Aorta (tissue), 5 donors: ENCODE data around the gene RCOR2. TPM values are rescaled to one million over a fixed set of nuclear protein-coding genes. Genes with fewer than 3 reads are reported as not detected.
A peak's percentile ranks its signal among the peaks of the same experiment; 100 is the strongest.
"Not testable (repeated sequence)": the region's sequence is repeated elsewhere in the genome, so short reads cannot be mapped to it uniquely, and the experiment has no call there.

ENCODE experiments used
- ATAC-seq: fragments of 200-7000 bp; cut with Tn5 transposase; one replicate; pipeline ENCODE4 v1.9.1; 2022; ENCODE audit warnings: moderate library complexity; ENCODE audit not compliant: low FRiP score
- DNase-seq, 2 donors: peaks; one replicate each; pipeline ENCODE4 v3.0.0-alpha.2; 2020
- H3K27ac ChIP-seq, 2 donors: one replicate each; pipeline ENCODE4 v1.5.1; 2013; ENCODE audit warnings: low read length in 2 of 2, mild to moderate bottlenecking in 2 of 2, moderate library complexity in 2 of 2, control low read depth in 1 of 2, inconsistent platforms in 1 of 2, low read depth in 1 of 2
- H3K27me3 ChIP-seq, 2 donors: one replicate each; pipeline ENCODE4 v1.6.1; 2013; ENCODE audit warnings: control low read depth in 1 of 2, low read length in 1 of 2, mild to moderate bottlenecking in 1 of 2, moderate library complexity in 1 of 2; ENCODE audit not compliant: insufficient read depth in 2 of 2, control insufficient read depth in 1 of 2
- H3K36me3 ChIP-seq, 2 donors: one replicate each; pipeline ENCODE4 v1.6.1; 2013; ENCODE audit warnings: control low read depth in 1 of 2, low read length in 1 of 2, mild to moderate bottlenecking in 1 of 2; ENCODE audit not compliant: insufficient read depth in 2 of 2, control insufficient read depth in 1 of 2
- H3K4me1 ChIP-seq, 2 donors: one replicate each; pipeline ENCODE4 v1.6.1; 2013; ENCODE audit warnings: low read length in 2 of 2, control low read depth in 1 of 2, mild to moderate bottlenecking in 1 of 2, moderate library complexity in 1 of 2; ENCODE audit not compliant: insufficient read depth in 2 of 2, control insufficient read depth in 1 of 2
- H3K4me3 ChIP-seq, 2 donors: one replicate each; pipeline ENCODE4 v1.5.1; 2013; ENCODE audit warnings: low read length in 2 of 2, control low read depth in 1 of 2, mild to moderate bottlenecking in 1 of 2
- H3K9me3 ChIP-seq: one replicate; pipeline ENCODE4 v1.6.1; 2013; ENCODE audit warnings: mild to moderate bottlenecking, low read length; ENCODE audit not compliant: control insufficient read depth
- WGBS, 2 donors: extraction: QIAGEN DNeasy Blood & Tissue Kit; methylation state at CpG; one replicate each; pipeline ENCODE4 v1.1.7; 2013; 5-methylcytosine and 5-hydroxymethylcytosine counted together
- intact Hi-C, 2 donors: fragments of 100-400 bp; cut with DNase I; formaldehyde crosslinking; loops; one replicate each; pipeline versions ENCODE4 v1.14.2 to v1.15.0; 2022
- long read RNA-seq, 2 donors: library from polyadenylated mRNA; unstranded; transcript quantifications; one replicate each; pipeline ENCODE4 v2.0.0, GENCODE V29; 2020 to 2021
- polyA plus RNA-seq, 2 donors: library from polyadenylated mRNA; stranded (reverse); fragments of 200-250 nt; gene quantifications; one replicate each; pipeline ENCODE4 v1.2.3, GENCODE V29; 2013
- total RNA-seq, 2 donors: library from RNA; stranded (reverse); fragmentation: NEBNext Ultra II Directional; extraction: Animal tissue kit (Norgen Biotek cat#: 25700); gene quantifications; one replicate each; pipeline ENCODE4 v1.2.1, GENCODE V29; 2021
- donor health status: healthy with polysubstance abuse.
- donor health status: Bipolar disorder and iron deficiency.
- donor health status: DM: no; HTN: no; CAD: no.
- donor health status: DM: no; HTN: no; CAD: no.
- donor health status: DM: yes; HTN: yes; CAD: no.

Gene RCOR2
- 1 to 10 TPM in 1 of 2 donors, under 1 TPM in 1; 0.78 to 4.8 TPM for total RNA-seq
- polyA plus RNA-seq = 1 to 10 TPM in 1 of 2 donors, under 1 TPM in 1; 0.63 to 1.9 TPM
- long read RNA-seq, donor 1 = 0 reads
- long read RNA-seq, donor 2, partial matches to known transcripts = 0 of 3 reads
- long read RNA-seq, donor 2, other reads (novel, unspliced or antisense) = 3 of 3 reads

DNA sequence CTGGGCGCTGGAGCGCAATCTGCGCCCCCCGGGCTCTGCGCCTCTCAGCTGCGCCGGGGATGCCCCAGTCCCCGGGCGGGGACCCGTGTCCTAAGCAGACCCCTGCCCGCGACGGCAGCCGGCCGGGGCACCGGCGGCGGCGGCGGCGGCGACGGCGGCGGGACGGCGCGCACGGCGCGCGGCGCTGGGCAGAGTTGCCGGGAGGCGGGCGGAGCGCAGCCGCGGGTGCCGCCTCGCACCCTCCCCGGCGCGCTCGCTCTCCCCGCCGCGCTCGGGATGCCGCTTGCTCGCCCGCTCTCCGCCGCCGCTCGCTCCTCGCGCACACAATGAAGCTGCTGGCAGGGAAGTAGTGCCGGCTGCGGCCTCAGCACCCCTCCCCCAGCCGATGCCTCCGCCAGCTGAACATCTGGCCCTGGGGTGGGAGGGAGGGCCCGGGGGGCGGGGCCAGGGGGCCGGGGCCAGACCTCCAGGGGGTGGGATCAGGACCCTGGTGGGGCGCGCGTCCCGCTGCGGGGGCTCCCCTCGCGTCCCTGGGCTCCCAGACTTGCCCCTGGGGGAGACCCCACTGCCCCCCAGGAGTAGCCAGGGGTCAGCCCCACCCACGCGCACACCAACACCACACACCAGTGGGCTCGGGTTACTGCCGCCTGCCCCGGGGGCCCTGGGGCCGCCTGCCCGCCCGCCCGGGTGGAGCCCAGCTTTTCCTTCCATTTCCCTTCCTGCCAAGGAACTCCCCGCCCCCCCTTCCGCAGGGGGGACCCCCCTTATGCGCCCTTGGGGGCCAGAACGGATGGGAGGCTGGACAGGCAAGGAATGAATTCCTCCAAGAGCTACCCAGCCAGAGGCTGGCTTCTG is at the start of gene RCOR2:
TSS of gene RCOR2 (minus strand) at position 328 of the 855 bp plus-strand sequence. CDS start 708 bp downstream, outside the sequence.
- WGBS, 2 donors = 0 to 1% methylated on average over 36 to 85 of the region's 85 CpGs
- H3K9me3 ChIP-seq = no peaks in the 10 kb centered on the region
- no peaks in the 10 kb centered on the region for H3K27me3 ChIP-seq
- peak within 1 kb of the TSS; percentile 23 to 89 for H3K27ac ChIP-seq
- peak within 1 kb of the TSS; percentile 36 to 46 for H3K4me3 ChIP-seq
- H3K36me3 ChIP-seq = no peaks in the 10 kb centered on the region
- ATAC-seq (peak; percentile 51), DNase-seq (peak; percentile 88 to 92)
- intact Hi-C loops = loop anchor here in 1 of 2 donors (5.0 kb wide), 1 partner anchor 45 kb away; no protein-coding TSS in a partner anchor
- H3K4me1 ChIP-seq = no peaks in the 10 kb centered on the region

DNA sequence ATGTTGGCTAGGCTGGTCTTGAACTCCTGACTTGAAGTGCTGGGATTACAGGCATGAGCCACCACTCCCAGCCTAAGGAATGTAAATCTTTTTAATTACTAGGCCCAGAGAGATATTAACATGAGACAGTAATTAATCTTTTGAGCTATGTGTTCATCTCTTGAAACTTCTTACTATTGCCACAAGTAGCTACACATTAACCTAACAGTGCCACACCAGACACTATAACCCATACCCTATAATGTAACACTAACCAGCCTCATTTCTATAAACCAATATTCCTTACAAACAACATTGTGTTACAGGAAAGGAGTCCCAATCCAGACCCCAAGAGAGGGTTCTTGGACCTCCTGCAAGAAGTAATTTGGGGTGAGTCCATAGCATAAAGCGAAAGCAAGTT is 49.5 kb upstream of the RCOR2 start:
- no peak overlapping the region for H3K4me3 ChIP-seq
- H3K4me1 ChIP-seq = no peaks in the 10 kb centered on the region
- WGBS, 2 donors = 96 to 97% methylated on average over 1 of the region's 1 CpG
- intact Hi-C loops = no loop called here
- DNase-seq (no peak), ATAC-seq (no peak)
- no peaks in the 10 kb centered on the region for H3K36me3 ChIP-seq
- H3K9me3 ChIP-seq = no peaks in the 10 kb centered on the region
- no peaks in the 10 kb centered on the region for H3K27me3 ChIP-seq
- no peak overlapping the region for H3K27ac ChIP-seq

DNA sequence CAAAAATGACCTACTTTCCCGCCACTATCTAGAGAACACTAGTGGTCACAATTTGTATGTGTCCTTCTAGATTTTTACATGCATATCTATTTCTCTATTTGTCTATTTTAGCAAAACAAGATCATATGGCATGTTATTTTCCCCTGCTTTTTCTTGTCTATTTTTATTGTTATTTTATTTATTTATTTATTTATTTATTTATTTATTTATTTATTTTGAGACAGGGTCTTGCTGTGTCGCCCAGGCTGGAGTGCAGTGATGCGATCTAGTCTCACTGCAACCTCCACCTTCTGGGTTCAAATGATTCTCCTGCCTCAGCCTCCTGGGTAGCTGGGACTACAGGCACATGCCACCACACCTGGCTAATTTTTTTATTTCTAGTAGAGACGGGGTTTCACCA is 46.9 kb upstream of the RCOR2 start:
- not testable (repeated sequence) for H3K27me3 ChIP-seq, DNase-seq
- 84 to 90% methylated on average over 4 of the region's 4 CpGs for WGBS, 2 donors

DNA sequence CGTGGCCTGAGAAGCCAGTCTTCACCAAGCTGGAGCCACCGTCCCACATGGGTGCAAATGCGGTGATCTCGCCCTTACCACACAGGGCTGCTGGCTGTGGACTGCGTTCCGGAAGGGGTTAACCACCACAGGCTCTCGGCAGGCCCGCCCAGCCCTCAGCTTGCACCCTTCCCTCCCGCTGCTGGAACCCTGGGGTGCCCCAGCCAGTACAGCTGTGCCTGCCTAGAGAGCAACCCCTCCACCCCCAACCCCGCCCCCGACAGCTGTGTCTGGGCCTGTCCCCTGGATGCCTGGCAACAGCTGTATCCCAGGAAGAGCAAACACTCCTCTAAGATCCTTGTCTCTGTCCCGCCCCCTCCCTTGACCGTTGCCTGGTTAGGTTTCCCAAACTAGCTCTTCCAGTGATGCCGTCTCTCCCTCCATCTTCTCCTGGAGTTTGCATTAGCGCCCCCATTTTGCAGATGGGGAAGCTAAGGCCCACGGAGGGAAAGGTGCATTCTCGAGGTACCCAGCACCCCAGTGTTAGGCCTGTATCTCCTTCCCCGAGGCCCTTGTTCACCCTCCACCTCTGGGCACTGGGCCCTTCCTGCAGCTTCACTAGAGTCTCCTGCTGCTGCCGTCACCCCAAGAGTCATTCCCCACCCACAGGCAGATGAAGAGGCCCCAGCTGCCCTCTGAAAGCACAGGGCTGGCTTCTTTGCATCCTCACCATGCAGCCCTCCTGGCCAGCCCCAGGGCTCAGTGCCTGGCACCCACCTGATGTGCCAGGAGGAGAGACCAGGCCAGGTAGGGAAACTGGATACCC is 44.8 kb upstream of the RCOR2 start:
- H3K27me3 ChIP-seq = no peaks in the 10 kb centered on the region
- no peaks in the 10 kb centered on the region for H3K4me1 ChIP-seq
- no peak overlapping the region for H3K27ac ChIP-seq
- intact Hi-C loops = no loop called here
- ATAC-seq = peak; percentile 34
- no peaks in the 10 kb centered on the region for H3K9me3 ChIP-seq
- 33 to 34% methylated on average over 18 to 19 of the region's 19 CpGs for WGBS, 2 donors
- no peak overlapping the region for H3K4me3 ChIP-seq
- no peak for DNase-seq
- H3K36me3 ChIP-seq = no peaks in the 10 kb centered on the region

More for the DNA sequence above, 46.9 kb upstream of the RCOR2 start:
- H3K9me3 ChIP-seq, H3K4me1 ChIP-seq, ATAC-seq, H3K4me3 ChIP-seq, H3K36me3 ChIP-seq, intact Hi-C loops, H3K27ac ChIP-seq: not testable (repeated sequence)

DNA sequence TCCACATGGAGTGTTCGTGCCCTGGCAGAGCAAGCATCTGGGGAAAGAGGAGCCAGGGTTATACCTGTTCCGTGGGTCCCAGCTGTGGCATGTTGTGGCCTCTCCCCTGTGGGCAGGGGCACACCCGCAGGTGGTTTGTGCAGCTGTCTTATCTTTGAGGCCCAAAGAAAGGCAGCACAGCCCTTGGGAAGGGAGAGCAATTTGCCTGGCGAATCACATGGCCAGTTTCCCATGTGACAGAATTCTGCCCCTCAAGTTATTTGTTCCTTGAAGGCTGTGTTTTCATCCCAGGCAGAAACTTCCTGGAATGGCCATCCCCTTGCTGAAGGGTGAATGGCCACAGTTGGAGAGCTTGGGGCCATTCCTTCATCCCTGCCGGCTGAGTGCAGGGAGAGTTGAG is 41.0 kb upstream of the RCOR2 start:
- Histone ChIP-seq H3K4me3 (no peak overlapping the region), H3K27me3 (no peaks in the 10 kb centered on the region), H3K9me3 (no peaks in the 10 kb centered on the region), H3K36me3 (peaks cover 0 to 6% of the 10 kb centered on the region in 2 donors), H3K27ac (no peak overlapping the region), H3K4me1 (no peaks in the 10 kb centered on the region)
- ATAC-seq (no peak), DNase-seq (no peak)
- WGBS, 2 donors = 83 to 89% methylated on average over 5 of the region's 5 CpGs
- intact Hi-C loops = no loop called here

DNA sequence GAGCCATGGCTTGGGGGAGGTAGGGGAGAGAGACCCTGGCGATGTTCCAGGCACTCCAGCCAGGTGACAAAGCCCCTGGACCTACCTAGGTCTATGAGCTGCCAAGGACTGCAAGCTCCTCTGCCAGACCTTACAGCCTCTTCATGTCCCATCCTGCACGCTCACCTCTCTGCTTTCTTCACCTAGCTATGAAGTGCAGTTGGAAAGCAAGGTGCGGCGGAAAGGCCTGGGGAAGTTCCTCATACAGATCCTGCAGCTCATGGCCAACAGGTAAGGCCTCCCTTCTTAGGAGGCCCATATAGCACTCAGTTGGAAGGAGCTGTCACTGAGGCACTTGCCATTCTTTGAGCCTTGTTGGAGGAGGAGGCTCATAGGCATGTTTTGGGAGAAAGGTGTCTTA is 35.6 kb upstream of the RCOR2 start:
- H3K27ac ChIP-seq = no peak overlapping the region
- WGBS, 2 donors = 97% methylated on average over 4 of the region's 4 CpGs
- H3K4me1 ChIP-seq = no peaks in the 10 kb centered on the region
- intact Hi-C loops = no loop called here
- H3K4me3 ChIP-seq = no peak overlapping the region
- peaks cover 0 to 6% of the 10 kb centered on the region in 2 donors for H3K36me3 ChIP-seq
- ATAC-seq = no peak
- DNase-seq = no peak
- no peaks in the 10 kb centered on the region for H3K9me3 ChIP-seq
- no peaks in the 10 kb centered on the region for H3K27me3 ChIP-seq

DNA sequence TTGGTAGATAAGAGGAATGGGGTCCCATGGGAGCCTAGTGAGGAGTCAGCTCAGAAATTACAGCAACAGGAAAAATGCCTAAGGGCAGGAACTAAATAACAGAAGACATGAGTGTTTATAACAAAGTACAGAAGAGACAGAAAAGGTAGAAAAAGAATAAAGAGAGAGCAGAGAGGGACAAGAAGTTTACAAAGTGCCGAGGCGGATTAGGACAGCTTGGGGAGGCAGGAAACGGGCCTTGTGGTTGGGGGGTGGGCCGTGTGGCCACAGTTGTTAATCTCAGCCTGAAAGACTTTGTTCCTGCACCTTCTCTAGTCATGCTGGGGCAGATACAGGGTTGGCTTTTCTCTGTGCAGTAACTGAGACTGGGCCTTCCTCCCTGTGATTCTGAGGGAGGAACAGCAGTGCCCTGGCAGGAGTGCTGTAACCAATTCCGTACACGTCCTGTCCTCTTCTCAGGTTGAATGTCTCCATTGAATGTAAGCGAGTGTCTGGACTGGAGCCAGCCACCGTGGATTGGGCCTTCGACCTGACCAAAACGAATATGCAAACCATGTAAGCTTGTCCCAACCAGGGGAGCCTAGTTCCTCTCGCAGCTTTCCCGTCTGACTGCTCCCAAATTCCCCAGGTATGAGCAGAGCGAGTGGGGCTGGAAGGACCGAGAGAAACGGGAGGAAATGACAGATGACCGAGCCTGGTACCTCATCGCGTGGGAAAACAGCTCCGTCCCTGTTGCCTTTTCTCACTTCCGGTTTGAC is 35.0 kb upstream of the RCOR2 start:
- ATAC-seq = no peak
- no peaks in the 10 kb centered on the region for H3K4me1 ChIP-seq
- no peak for DNase-seq
- H3K9me3 ChIP-seq = no peaks in the 10 kb centered on the region
- H3K27me3 ChIP-seq = no peaks in the 10 kb centered on the region
- no peak overlapping the region for H3K4me3 ChIP-seq
- WGBS, 2 donors = 81 to 84% methylated on average over 20 of the region's 20 CpGs
- no peak overlapping the region for H3K27ac ChIP-seq
- intact Hi-C loops = no loop called here
- H3K36me3 ChIP-seq = peaks cover 0 to 6% of the 10 kb centered on the region in 2 donors
